ENCODE measurements around the gene OR7G3.

The OR7G3 gene

DNA sequence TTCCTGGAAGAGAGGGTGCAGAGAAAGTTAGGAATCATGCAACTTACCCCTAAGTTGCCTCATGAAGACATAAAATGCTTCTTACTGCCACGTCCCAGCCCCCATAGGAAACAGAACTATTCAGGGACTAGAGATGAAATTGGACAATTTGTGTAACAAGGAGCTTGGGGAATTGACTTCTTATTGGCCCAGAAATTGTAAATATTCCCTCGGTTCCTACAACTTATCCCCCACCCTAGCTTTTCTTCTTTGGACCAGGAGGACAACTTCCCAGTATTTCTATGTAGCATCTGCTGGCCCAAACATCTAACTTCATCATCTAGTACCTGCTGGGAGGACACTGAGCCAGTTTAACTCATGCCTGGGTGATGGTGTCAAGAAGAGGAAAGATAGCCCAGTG lies 40.0 kb downstream of the OR7G3 start, which contains the start of gene OR1M1:
OR1M1 (plus strand) TSS at position 301 of the 400 bp plus-strand sequence. CDS start 6,184 bp downstream, outside the sequence.
- DNase-seq = no peak

- DNase-seq = no peak
These were observed 48.1 kb downstream of the OR7G3 start for GRCh38 chr19:9078651-9079050.

DNA sequence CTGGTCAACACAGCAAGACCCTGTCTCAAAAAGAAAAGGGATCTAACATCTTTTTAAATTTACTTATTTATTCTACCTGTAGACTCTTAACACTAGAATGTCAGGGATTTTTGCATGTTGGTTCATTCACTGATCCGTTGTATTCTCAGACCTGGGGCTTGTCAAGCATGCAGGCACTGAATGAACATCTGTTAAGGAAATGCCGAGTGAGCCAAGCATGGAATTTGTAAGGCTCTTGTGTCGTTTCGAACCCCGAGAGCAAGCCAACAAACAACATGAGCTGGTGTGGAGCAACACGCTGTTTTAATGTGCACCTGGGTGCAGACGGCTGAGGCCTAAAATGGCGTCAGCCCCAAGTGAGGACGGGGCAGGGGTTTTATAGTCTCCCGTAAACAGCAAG lies 49.8 kb downstream of the OR7G3 start:
- no peak for DNase-seq
